ENCODE data around the gene CCT4.

CCT4 gene

GRCh38 chr2:61834893-61835292 is 53.6 kb downstream of the CCT4 start:
- H3K9me3 ChIP-seq (ENCODE audit: control insufficient read depth, insufficient read depth, low read depth, low read length): no peaks in the 10 kb centered on the region
- no peak overlapping the region for H3K4me3 ChIP-seq (ENCODE audit: low read depth, low read length)
- CTCF ChIA-PET: no interaction called here
- POLR2A ChIA-PET: interaction anchor here (0.6 kb wide), 1 partner anchor 362 kb away, joined by 5 read pairs; no protein-coding TSS in a partner anchor
- H3K4me1 ChIP-seq (ENCODE audit: control insufficient read depth, insufficient read depth, low read length): no peaks in the 10 kb centered on the region
- peaks cover 21 to 25% of the 10 kb centered on the region in 2 experiments for H3K36me3 ChIP-seq (ENCODE audit: control insufficient read depth in 2 of 2, insufficient read depth in 1 of 2, low read length in 2 of 2)
- H3K27ac ChIP-seq (ENCODE audit: extremely low read depth, low read depth, low read length): no peak overlapping the region
- no peak for TF ChIP-seq ZNF335 (tag by site-specific recombination; conservative IDR thresholded peaks at IDR 0.05)
- TF ChIP-seq, protein P1, sequence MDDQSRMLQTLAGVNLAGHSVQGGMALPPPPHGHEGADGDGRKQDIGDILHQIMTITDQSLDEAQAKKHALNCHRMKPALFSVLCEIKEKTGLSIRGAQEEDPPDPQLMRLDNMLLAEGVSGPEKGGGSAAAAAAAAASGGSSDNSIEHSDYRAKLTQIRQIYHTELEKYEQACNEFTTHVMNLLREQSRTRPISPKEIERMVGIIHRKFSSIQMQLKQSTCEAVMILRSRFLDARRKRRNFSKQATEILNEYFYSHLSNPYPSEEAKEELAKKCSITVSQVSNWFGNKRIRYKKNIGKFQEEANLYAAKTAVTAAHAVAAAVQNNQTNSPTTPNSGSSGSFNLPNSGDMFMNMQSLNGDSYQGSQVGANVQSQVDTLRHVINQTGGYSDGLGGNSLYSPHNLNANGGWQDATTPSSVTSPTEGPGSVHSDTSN (CRISPR knock-in tag; IDR thresholded peaks at IDR 0.05): no peak
- no peak for TF ChIP-seq REST (tag by site-specific recombination; IDR thresholded peaks at IDR 0.05)
- no peak for TF ChIP-seq TSHZ1 (tag by site-specific recombination; IDR thresholded peaks at IDR 0.05; ENCODE audit: borderline replicate concordance)
- TF ChIP-seq SETDB1 (IDR thresholded peaks at IDR 0.05; ENCODE audit: insufficient read length, low read length): no peak
- no peak for TF ChIP-seq ZNF843 (tag by site-specific recombination; IDR thresholded peaks at IDR 0.05)
- no peak for TF ChIP-seq YY2 (tag by site-specific recombination; IDR thresholded peaks at IDR 0.05)
- TF ChIP-seq MYNN (tag by site-specific recombination; IDR thresholded peaks at IDR 0.05; ENCODE audit: borderline replicate concordance): no peak

- POLR2A ChIA-PET: no interaction called here
- H3K4me3 ChIP-seq (ENCODE audit: low read depth, low read length): no peak overlapping the region
- CTCF ChIA-PET: interaction anchor here (0.7 kb wide), 1 partner anchor 72 kb away, joined by 4 read pairs; no protein-coding TSS in a partner anchor
- TF ChIP-seq ZNF354C (tag by site-specific recombination; IDR thresholded peaks at IDR 0.05; ENCODE audit: borderline replicate concordance, low read depth) (no peak), ZNF529 (tag by site-specific recombination; IDR thresholded peaks at IDR 0.05; ENCODE audit: insufficient replicate concordance) (no peak), SP3 (tag by site-specific recombination; IDR thresholded peaks at IDR 0.05) (no peak), ZNF580 (tag by site-specific recombination; IDR thresholded peaks at IDR 0.05) (0 out of 2 replicates have a peak, but pooled peaks have one; percentile 32), ZXDB (tag by site-specific recombination; IDR thresholded peaks at IDR 0.05) (no peak), ZBTB48 (tag by site-specific recombination; IDR thresholded peaks at IDR 0.05) (no peak), ZNF112 (tag by site-specific recombination; IDR thresholded peaks at IDR 0.05) (no peak), ZNF146 (tag by site-specific recombination; IDR thresholded peaks at IDR 0.05) (peak; percentile 90), TSHZ1 (tag by site-specific recombination; IDR thresholded peaks at IDR 0.05; ENCODE audit: borderline replicate concordance) (no peak), ZNF292 (tag by site-specific recombination; IDR thresholded peaks at IDR 0.05; ENCODE audit: borderline replicate concordance, low read depth) (no peak)
- TF ChIP-seq, protein P2, sequence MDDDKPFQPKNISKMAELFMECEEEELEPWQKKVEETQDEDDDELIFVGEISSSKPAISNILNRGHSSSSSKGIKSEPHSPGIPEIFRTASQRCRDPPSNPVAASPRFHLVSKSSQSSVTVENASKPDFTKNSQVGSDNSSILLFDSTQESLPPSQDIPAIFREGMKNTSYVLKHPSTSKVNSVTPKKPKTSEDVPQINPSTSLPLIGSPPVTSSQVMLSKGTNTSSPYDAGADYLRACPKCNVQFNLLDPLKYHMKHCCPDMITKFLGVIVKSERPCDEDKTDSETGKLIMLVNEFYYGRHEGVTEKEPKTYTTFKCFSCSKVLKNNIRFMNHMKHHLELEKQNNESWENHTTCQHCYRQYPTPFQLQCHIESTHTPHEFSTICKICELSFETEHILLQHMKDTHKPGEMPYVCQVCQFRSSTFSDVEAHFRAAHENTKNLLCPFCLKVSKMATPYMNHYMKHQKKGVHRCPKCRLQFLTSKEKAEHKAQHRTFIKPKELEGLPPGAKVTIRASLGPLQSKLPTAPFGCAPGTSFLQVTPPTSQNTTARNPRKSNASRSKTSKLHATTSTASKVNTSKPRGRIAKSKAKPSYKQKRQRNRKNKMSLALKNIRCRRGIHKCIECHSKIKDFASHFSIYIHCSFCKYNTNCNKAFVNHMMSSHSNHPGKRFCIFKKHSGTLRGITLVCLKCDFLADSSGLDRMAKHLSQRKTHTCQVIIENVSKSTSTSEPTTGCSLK (tag by site-specific recombination; IDR thresholded peaks at IDR 0.05): no peak
Measured at GRCh38 chr2:61833971-61834370, 54.5 kb downstream of the CCT4 start.

More at GRCh38 chr2:61833971-61834370, 54.5 kb downstream of the CCT4 start:
- Histone ChIP-seq H3K36me3 (ENCODE audit: control insufficient read depth in 2 of 2, insufficient read depth in 1 of 2, low read length in 2 of 2) (peaks cover 13 to 23% of the 10 kb centered on the region in 2 experiments; a peak in 2 of 3 replicates), H3K4me1 (ENCODE audit: control insufficient read depth, insufficient read depth, low read length) (no peaks in the 10 kb centered on the region), H3K9me3 (ENCODE audit: control insufficient read depth, insufficient read depth, low read depth, low read length) (no peaks in the 10 kb centered on the region), H3K27ac (ENCODE audit: extremely low read depth, low read depth, low read length) (no peak overlapping the region)

Measured in HEK293 (cell line).